Measurements from ENCODE around the gene CDC42BPG.

DNA sequence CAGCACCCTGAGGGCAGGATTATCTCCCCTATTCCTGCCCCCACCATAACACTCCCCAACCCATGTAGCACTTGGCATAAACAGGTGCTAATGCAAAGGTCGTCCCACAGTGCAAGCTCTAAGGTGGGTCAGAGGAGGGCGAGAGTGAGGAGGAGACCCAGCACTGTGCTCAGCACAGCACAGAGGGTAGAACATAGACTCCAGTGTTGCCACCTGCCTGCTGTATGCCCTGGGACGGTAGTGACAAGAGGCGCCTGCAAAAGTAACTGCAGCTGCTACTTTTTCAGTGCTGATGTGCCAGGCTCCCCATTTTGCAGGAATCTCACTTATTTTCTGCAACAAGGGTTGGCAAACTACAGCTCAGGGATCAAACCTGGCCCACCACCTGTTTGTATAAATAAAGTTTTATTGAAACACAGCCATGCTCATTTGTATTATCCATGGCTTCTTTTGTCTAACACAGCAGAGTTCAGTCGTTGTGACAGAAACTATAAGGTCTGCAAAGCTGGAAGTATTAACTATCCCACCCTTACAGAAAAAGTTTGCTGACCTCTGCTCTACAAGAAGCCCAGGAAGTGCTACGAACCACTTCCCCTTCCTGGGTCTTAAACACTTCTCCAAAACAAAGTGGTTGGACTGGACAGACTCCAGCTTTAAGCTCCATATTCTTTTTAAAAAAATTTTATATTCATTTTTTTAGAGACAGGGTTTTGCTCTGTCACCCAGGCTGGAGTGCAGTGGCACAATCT is 16.9 kb upstream of the CDC42BPG start:
- TF ChIP-seq, protein P1, sequence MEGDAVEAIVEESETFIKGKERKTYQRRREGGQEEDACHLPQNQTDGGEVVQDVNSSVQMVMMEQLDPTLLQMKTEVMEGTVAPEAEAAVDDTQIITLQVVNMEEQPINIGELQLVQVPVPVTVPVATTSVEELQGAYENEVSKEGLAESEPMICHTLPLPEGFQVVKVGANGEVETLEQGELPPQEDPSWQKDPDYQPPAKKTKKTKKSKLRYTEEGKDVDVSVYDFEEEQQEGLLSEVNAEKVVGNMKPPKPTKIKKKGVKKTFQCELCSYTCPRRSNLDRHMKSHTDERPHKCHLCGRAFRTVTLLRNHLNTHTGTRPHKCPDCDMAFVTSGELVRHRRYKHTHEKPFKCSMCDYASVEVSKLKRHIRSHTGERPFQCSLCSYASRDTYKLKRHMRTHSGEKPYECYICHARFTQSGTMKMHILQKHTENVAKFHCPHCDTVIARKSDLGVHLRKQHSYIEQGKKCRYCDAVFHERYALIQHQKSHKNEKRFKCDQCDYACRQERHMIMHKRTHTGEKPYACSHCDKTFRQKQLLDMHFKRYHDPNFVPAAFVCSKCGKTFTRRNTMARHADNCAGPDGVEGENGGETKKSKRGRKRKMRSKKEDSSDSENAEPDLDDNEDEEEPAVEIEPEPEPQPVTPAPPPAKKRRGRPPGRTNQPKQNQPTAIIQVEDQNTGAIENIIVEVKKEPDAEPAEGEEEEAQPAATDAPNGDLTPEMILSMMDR (IDR thresholded peaks at IDR 0.05) = no peak
- no peak for TF ChIP-seq POLR2A (IDR thresholded peaks at IDR 0.05)

Measured in breast epithelium (tissue), 3 donors.